CD4-positive, alpha-beta T cell treated with Interleukin-12 subunit alpha and Interleukin-12 subunit beta, for 1 hour (primary cell): ENCODE data around the gene SND1.

Experiments used
- DNase-seq: peaks from one replicate; pipeline ENCODE4 v3.0.0-alpha.2; 2020

SND1 gene

GRCh38 chr7:128128401-128128800 is 476.4 kb downstream of the SND1 start:
- no peak for DNase-seq

GRCh38 chr7:128129224-128129864 is 477.4 kb downstream of the SND1 start:
- no peak for DNase-seq

GRCh38 chr7:128131115-128131514 is 479.1 kb downstream of the SND1 start:
- DNase-seq, result no peak

- no peak for DNase-seq
Measured at GRCh38 chr7:128131731-128132130, 479.7 kb downstream of the SND1 start.

GRCh38 chr7:128132426-128133069 is 480.6 kb downstream of the SND1 start:
- DNase-seq, result no peak

- no peak for DNase-seq
Measured at GRCh38 chr7:128135159-128135514, 483.1 kb downstream of the SND1 start.

GRCh38 chr7:128135515-128136214 is 483.7 kb downstream of the SND1 start:
- peak; percentile 57 for DNase-seq

- no peak for DNase-seq
Measured at GRCh38 chr7:128136215-128136597, 484.2 kb downstream of the SND1 start.

- DNase-seq, result no peak
Measured at GRCh38 chr7:128137181-128137580, 485.2 kb downstream of the SND1 start.

- DNase-seq, result no peak
Measured at GRCh38 chr7:128139406-128139805, 487.4 kb downstream of the SND1 start.

GRCh38 chr7:128141683-128142195 is 489.7 kb downstream of the SND1 start:
- DNase-seq, result no peak
